WTC11 (cell line): ENCODE data around the gene HOMER2. TPM values are rescaled to one million over a fixed set of nuclear protein-coding genes. Genes with fewer than 3 reads are reported as not detected.

Source experiments
- ATAC-seq: fragments of 200-7000 bp; cut with Tn5 transposase; 2 replicates; pipeline ENCODE4 v1.10.0; 2021; ENCODE audit warnings: mild to moderate bottlenecking, moderate library complexity
- CTCF ChIA-PET: fragments of 300-600 bp; sonication (Branson Sonifier 250); formaldehyde crosslinking; loops from one replicate; lab custom pipeline; 2021; ENCODE audit warnings: antibody characterized with exemption; lab: Charles Lee
- POLR2A ChIA-PET: fragments of 350-600 bp; sonication (Branson Sonifier 250); formaldehyde crosslinking; loops from one replicate; lab custom pipeline; 2021; ENCODE audit warnings: antibody characterized with exemption; lab: Charles Lee
- DNase-seq: peaks from one replicate; pipeline ENCODE4 v3.0.0; 2021; ENCODE audit warnings: low spot score
- H3K27ac Mint-ChIP-seq: 2 replicates; pipeline ENCODE4 v1.8.0; 2021; ENCODE audit warnings: mixed read lengths
- H3K27me3 Mint-ChIP-seq: 2 replicates; pipeline ENCODE4 v1.8.0; 2021; ENCODE audit warnings: low read depth, mild to moderate bottlenecking, moderate library complexity, mixed read lengths
- H3K36me3 Mint-ChIP-seq: 2 replicates; pipeline ENCODE4 v1.8.0; 2021; ENCODE audit warnings: mixed read lengths
- H3K4me1 Mint-ChIP-seq: 2 replicates; pipeline ENCODE4 v1.8.0; 2022; ENCODE audit warnings: mixed read lengths
- H3K4me3 Mint-ChIP-seq: 2 replicates; pipeline ENCODE4 v1.8.0; 2021; ENCODE audit warnings: mild to moderate bottlenecking, moderate library complexity, mixed read lengths
- H3K9me3 Mint-ChIP-seq: 2 replicates; pipeline ENCODE4 v1.8.0; 2021; ENCODE audit warnings: mixed read lengths
- E2F4 ChIP-seq: sonication (generic); formaldehyde crosslinking; IDR thresholded peaks from 2 replicates; pipeline ENCODE4 v1.8.1; 2022; ENCODE audit warnings: low read depth, mild to moderate bottlenecking, moderate library complexity, missing genetic modification reagents, borderline replicate concordance
- FOXK1 ChIP-seq: sonication (generic); formaldehyde crosslinking; IDR thresholded peaks from 2 replicates; pipeline ENCODE4 v1.8.0; 2022; ENCODE audit warnings: mild to moderate bottlenecking, moderate library complexity, missing genetic modification reagents
- IRF2 ChIP-seq: sonication (generic); formaldehyde crosslinking; IDR thresholded peaks from 2 replicates; pipeline ENCODE4 v1.8.0; 2022; ENCODE audit warnings: low read depth, missing genetic modification reagents, borderline replicate concordance
- KAT7 ChIP-seq: sonication (generic); formaldehyde crosslinking; IDR thresholded peaks from 2 replicates; pipeline ENCODE4 v1.8.1; 2023; ENCODE audit warnings: missing genetic modification reagents, mild to moderate bottlenecking, borderline replicate concordance
- MXD4 ChIP-seq: fragments of 250-450 bp; sonication (Bioruptor Pico); IDR thresholded peaks from 2 replicates; pipeline ENCODE4 v1.8.0; 2021; ENCODE audit warnings: mild to moderate bottlenecking, moderate library complexity, borderline replicate concordance
- NR1H2 ChIP-seq: sonication (generic); formaldehyde crosslinking; IDR thresholded peaks from 2 replicates; pipeline ENCODE4 v1.9.0; 2021; ENCODE audit warnings: mild to moderate bottlenecking, moderate library complexity, missing genetic modification reagents
- RELA ChIP-seq: sonication (generic); formaldehyde crosslinking; IDR thresholded peaks from 2 replicates; pipeline ENCODE4 v1.8.1; 2022; ENCODE audit warnings: missing genetic modification reagents, mild to moderate bottlenecking, borderline replicate concordance
- SOX15 ChIP-seq: fragments of 250-450 bp; sonication (Bioruptor Pico); IDR thresholded peaks from 2 replicates; pipeline ENCODE4 v1.9.0; 2021; ENCODE audit warnings: mild to moderate bottlenecking
- TEAD1 ChIP-seq: sonication (generic); formaldehyde crosslinking; IDR thresholded peaks from 2 replicates; pipeline ENCODE4 v1.8.0; 2022; ENCODE audit warnings: mild to moderate bottlenecking, missing genetic modification reagents
- TEAD4 ChIP-seq: sonication (generic); formaldehyde crosslinking; IDR thresholded peaks from 2 replicates; pipeline ENCODE4 v1.8.0; 2022; ENCODE audit warnings: mild to moderate bottlenecking, missing genetic modification reagents
- ZBTB43 ChIP-seq: sonication (generic); formaldehyde crosslinking; IDR thresholded peaks from 2 replicates; pipeline ENCODE4 v1.8.1; 2023; ENCODE audit warnings: mild to moderate bottlenecking, missing genetic modification reagents
- ZNF219 ChIP-seq: sonication (generic); formaldehyde crosslinking; IDR thresholded peaks from 2 replicates; pipeline ENCODE4 v1.8.0; 2023; ENCODE audit warnings: missing genetic modification reagents, mild to moderate bottlenecking, borderline replicate concordance
- ZNF317 ChIP-seq: sonication (generic); formaldehyde crosslinking; IDR thresholded peaks from 2 replicates; pipeline ENCODE4 v1.8.1; 2023; ENCODE audit warnings: low read depth, mild to moderate bottlenecking, moderate library complexity, missing genetic modification reagents, borderline replicate concordance
- ZNF396 ChIP-seq: fragments of 250-450 bp; sonication (Bioruptor Pico); IDR thresholded peaks from 2 replicates; pipeline ENCODE4 v1.8.0; 2021; ENCODE audit warnings: mild to moderate bottlenecking, moderate library complexity, borderline replicate concordance
- total RNA-seq: library from RNA; stranded (reverse); gene quantifications from 3 replicates; pipeline ENCODE4 v1.2.3, GENCODE V29; 2021
- TF ChIP-seq, protein P1 (sequence below): fragments of 250-450 bp; sonication (Bioruptor Pico); conservative IDR thresholded peaks from 2 replicates; pipeline ENCODE4 v1.9.0; 2021; ENCODE audit warnings: mild to moderate bottlenecking
- TF ChIP-seq, protein P2 (sequence below): sonication (generic); formaldehyde crosslinking; IDR thresholded peaks from 2 replicates; pipeline ENCODE4 v1.8.0; 2023; ENCODE audit warnings: missing genetic modification reagents, mild to moderate bottlenecking, borderline replicate concordance
- TF ChIP-seq, protein P3 (sequence below): sonication (generic); formaldehyde crosslinking; IDR thresholded peaks from 2 replicates; pipeline ENCODE4 v1.8.0; 2023; ENCODE audit warnings: mild to moderate bottlenecking, missing genetic modification reagents
- TF ChIP-seq, protein P4 (sequence below): fragments of 250-450 bp; sonication (Bioruptor Pico); IDR thresholded peaks from 2 replicates; pipeline ENCODE4 v2.1.2; 2022; ENCODE audit warnings: mild to moderate bottlenecking, moderate library complexity

HOMER2 gene
- total RNA-seq, 1 experiment from 2014 or later, result 17.4 TPM

GRCh38 chr15:82847703-82848102, 104.8 kb downstream of the HOMER2 start:
- TF ChIP-seq, protein P1, sequence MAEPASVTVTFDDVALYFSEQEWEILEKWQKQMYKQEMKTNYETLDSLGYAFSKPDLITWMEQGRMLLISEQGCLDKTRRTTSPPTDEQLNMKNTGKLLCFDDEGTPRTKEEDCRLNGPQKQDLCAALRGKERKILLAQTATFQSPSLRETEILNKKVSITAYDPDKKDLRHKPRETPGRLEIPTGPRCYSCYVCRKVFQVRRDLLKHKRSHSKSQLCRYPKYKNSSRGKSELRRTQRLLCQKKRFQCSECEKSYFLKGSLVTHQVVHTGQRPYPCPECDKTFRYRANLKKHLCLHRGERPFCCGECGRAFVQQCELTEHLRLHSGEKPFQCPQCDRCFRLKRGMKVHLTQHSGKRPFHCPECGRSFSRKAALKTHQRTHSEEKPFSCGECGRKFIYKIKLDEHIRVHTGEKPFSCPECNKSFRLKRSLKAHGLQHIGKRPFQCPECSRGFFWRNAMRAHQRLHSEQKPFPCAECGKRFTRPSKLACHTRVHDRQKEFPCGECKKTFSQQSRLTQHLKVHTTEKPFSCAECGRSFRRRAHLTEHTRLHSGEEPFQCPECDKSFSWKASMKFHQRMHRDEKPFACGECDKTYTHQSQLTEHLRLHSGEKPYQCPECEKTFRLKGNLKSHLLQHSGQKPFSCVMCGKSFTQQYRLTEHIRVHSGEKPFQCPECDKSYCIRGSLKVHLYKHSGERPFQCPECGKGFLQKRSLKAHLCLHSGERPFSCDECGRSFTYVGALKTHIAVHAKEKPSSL (CRISPR knock-in tag), result no peak
- TF ChIP-seq TEAD1 (no peak), FOXK1 (no peak), SOX15 (CRISPR knock-in tag) (no peak), KAT7 (CRISPR knock-in tag) (no peak), MXD4 (CRISPR knock-in tag) (no peak), RELA (CRISPR knock-in tag) (no peak), TEAD4 (CRISPR knock-in tag) (no peak), E2F4 (CRISPR knock-in tag) (no peak), NR1H2 (CRISPR knock-in tag) (no peak), ZNF219 (no peak)
- TF ChIP-seq, protein P2, sequence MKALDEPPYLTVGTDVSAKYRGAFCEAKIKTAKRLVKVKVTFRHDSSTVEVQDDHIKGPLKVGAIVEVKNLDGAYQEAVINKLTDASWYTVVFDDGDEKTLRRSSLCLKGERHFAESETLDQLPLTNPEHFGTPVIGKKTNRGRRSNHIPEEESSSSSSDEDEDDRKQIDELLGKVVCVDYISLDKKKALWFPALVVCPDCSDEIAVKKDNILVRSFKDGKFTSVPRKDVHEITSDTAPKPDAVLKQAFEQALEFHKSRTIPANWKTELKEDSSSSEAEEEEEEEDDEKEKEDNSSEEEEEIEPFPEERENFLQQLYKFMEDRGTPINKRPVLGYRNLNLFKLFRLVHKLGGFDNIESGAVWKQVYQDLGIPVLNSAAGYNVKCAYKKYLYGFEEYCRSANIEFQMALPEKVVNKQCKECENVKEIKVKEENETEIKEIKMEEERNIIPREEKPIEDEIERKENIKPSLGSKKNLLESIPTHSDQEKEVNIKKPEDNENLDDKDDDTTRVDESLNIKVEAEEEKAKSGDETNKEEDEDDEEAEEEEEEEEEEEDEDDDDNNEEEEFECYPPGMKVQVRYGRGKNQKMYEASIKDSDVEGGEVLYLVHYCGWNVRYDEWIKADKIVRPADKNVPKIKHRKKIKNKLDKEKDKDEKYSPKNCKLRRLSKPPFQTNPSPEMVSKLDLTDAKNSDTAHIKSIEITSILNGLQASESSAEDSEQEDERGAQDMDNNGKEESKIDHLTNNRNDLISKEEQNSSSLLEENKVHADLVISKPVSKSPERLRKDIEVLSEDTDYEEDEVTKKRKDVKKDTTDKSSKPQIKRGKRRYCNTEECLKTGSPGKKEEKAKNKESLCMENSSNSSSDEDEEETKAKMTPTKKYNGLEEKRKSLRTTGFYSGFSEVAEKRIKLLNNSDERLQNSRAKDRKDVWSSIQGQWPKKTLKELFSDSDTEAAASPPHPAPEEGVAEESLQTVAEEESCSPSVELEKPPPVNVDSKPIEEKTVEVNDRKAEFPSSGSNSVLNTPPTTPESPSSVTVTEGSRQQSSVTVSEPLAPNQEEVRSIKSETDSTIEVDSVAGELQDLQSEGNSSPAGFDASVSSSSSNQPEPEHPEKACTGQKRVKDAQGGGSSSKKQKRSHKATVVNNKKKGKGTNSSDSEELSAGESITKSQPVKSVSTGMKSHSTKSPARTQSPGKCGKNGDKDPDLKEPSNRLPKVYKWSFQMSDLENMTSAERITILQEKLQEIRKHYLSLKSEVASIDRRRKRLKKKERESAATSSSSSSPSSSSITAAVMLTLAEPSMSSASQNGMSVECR, result no peak
- 0 out of 2 replicates have a peak, but pooled peaks cover 5% of the 10 kb centered on the region for H3K9me3 Mint-ChIP-seq
- H3K36me3 Mint-ChIP-seq, result no peaks in the 10 kb centered on the region
- ATAC-seq (no peak), DNase-seq (no peak)
- POLR2A ChIA-PET, result no interaction called here
- H3K27me3 Mint-ChIP-seq, result no peaks in the 10 kb centered on the region
- no peak overlapping the region for H3K27ac Mint-ChIP-seq
- no peak overlapping the region for H3K4me3 Mint-ChIP-seq
- H3K4me1 Mint-ChIP-seq, result peaks cover 15% of the 10 kb centered on the region
- CTCF ChIA-PET, result interaction anchor here (0.6 to 1.3 kb wide), 3 partner anchors 152 to 317 kb away, joined by 3 read pairs; no protein-coding TSS in a partner anchor

- ChIA-PET CTCF (no interaction called here), POLR2A (no interaction called here)
- Mint-ChIP-seq H3K4me1 (peaks cover 15% of the 10 kb centered on the region), H3K27ac (no peak overlapping the region), H3K9me3 (0 out of 2 replicates have a peak, but pooled peaks cover 5% of the 10 kb centered on the region), H3K36me3 (no peaks in the 10 kb centered on the region), H3K27me3 (no peaks in the 10 kb centered on the region), H3K4me3 (no peak overlapping the region)
- DNase-seq (no peak), ATAC-seq (no peak)
- no peak for TF ChIP-seq IRF2 (CRISPR knock-in tag)
- no peak for TF ChIP-seq ZNF396 (CRISPR knock-in tag)
- no peak for TF ChIP-seq ZNF317 (CRISPR knock-in tag)
- TF ChIP-seq, protein P3, sequence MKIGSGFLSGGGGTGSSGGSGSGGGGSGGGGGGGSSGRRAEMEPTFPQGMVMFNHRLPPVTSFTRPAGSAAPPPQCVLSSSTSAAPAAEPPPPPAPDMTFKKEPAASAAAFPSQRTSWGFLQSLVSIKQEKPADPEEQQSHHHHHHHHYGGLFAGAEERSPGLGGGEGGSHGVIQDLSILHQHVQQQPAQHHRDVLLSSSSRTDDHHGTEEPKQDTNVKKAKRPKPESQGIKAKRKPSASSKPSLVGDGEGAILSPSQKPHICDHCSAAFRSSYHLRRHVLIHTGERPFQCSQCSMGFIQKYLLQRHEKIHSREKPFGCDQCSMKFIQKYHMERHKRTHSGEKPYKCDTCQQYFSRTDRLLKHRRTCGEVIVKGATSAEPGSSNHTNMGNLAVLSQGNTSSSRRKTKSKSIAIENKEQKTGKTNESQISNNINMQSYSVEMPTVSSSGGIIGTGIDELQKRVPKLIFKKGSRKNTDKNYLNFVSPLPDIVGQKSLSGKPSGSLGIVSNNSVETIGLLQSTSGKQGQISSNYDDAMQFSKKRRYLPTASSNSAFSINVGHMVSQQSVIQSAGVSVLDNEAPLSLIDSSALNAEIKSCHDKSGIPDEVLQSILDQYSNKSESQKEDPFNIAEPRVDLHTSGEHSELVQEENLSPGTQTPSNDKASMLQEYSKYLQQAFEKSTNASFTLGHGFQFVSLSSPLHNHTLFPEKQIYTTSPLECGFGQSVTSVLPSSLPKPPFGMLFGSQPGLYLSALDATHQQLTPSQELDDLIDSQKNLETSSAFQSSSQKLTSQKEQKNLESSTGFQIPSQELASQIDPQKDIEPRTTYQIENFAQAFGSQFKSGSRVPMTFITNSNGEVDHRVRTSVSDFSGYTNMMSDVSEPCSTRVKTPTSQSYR (CRISPR knock-in tag), result no peak
- TF ChIP-seq, protein P4, sequence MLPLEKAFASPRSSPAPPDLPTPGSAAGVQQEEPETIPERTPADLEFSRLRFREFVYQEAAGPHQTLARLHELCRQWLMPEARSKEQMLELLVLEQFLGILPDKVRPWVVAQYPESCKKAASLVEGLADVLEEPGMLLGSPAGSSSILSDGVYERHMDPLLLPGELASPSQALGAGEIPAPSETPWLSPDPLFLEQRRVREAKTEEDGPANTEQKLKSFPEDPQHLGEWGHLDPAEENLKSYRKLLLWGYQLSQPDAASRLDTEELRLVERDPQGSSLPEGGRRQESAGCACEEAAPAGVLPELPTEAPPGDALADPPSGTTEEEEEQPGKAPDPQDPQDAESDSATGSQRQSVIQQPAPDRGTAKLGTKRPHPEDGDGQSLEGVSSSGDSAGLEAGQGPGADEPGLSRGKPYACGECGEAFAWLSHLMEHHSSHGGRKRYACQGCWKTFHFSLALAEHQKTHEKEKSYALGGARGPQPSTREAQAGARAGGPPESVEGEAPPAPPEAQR (CRISPR knock-in tag), result no peak
- no peak for TF ChIP-seq ZBTB43 (CRISPR knock-in tag)
Observed at GRCh38 chr15:82846621-82847020, 105.9 kb downstream of the HOMER2 start.
